Kidney (tissue), 22 donors: ENCODE results near the gene GBE1. TPM values are rescaled to one million over a fixed set of nuclear protein-coding genes. Genes with fewer than 3 reads are reported as not detected.

ENCODE experiments used
- DNase-seq, 5 donors: peaks; one replicate each; pipeline ENCODE4 v3.0.0-alpha.2; 2013 to 2020
- FAIRE-seq: peaks from 2 replicates; lab custom pipeline; 2012; peaks lifted over from hg19 to GRCh38; lab: Jason Lieb, UNC
- H3K27ac ChIP-seq, 2 donors: one replicate each; pipeline ENCODE4 v1.7.0; 2013; ENCODE audit warnings: low read depth in 2 of 2, low read length in 2 of 2, inconsistent platforms in 1 of 2
- H3K27me3 ChIP-seq: one replicate; pipeline ENCODE4 v1.7.1; 2013; ENCODE audit warnings: low read length, inconsistent platforms; ENCODE audit not compliant: control insufficient read depth, insufficient read depth
- H3K36me3 ChIP-seq, 3 donors: one replicate each; pipeline versions ENCODE4 v1.7.0 to v1.7.1; 2013; ENCODE audit warnings: low read length in 3 of 3, control low read depth in 1 of 3, inconsistent platforms in 1 of 3; ENCODE audit not compliant: insufficient read depth in 3 of 3, control insufficient read depth in 2 of 3
- H3K4me1 ChIP-seq, 3 donors: one replicate each; pipeline versions ENCODE4 v1.7.0 to v1.7.1; 2013; ENCODE audit warnings: low read length in 3 of 3, inconsistent platforms in 1 of 3, low read depth in 1 of 3; ENCODE audit not compliant: control insufficient read depth in 2 of 3, insufficient read depth in 2 of 3
- H3K4me3 ChIP-seq, 3 donors: one replicate each; pipeline versions ENCODE4 v1.7.0 to v1.8.1; 2013; ENCODE audit warnings: low read length in 3 of 3, control low read depth in 1 of 3, inconsistent platforms in 1 of 3
- H3K9ac ChIP-seq, 3 donors: one replicate each; pipeline versions ENCODE4 v1.7.0 to v1.7.1; 2013; ENCODE audit warnings: low read length in 3 of 3, control low read depth in 1 of 3, inconsistent platforms in 1 of 3
- H3K9me3 ChIP-seq, 3 donors: one replicate each; pipeline versions ENCODE4 v1.7.0 to v1.7.1; 2013; ENCODE audit warnings: low read length in 3 of 3, control low read depth in 1 of 3, inconsistent platforms in 1 of 3; ENCODE audit not compliant: control insufficient read depth in 2 of 3, insufficient read depth in 1 of 3
- intact Hi-C: fragments of 100-400 bp; cut with DNase I; formaldehyde crosslinking; loops from one replicate; pipeline ENCODE4 v1.11.1; 2022
- long read RNA-seq, 10 donors: library from polyadenylated mRNA in 1 of 10; unstranded in 1 of 10; transcript quantifications; one replicate each; pipeline ENCODE4 v2.0.0 and lab custom pipeline, GENCODE V29; 2021 to 2026
- polyA plus RNA-seq: library from polyadenylated mRNA; stranded (reverse); fragments of 350-450 nt; fragmentation: Illumina TruSeq; extraction: RNeasy Lipid Tissue Mini Kit (QIAGEN cat#74804); gene quantifications from one replicate; pipeline ENCODE4 v1.2.3, GENCODE V29; 2014; ENCODE audit warnings: low read depth, low replicate concordance; ENCODE audit not compliant: insufficient read depth
- total RNA-seq: library from RNA; stranded (reverse); fragmentation: NEBNext Ultra II Directional; extraction: Animal tissue kit (Norgen Biotek cat#: 25700); gene quantifications from one replicate; pipeline ENCODE4 v1.2.1, GENCODE V29; 2021
- TF ChIP-seq, protein P1 (sequence below): IDR thresholded peaks from 3 replicates; pipeline ENCODE4 v1.5.1; 2012; ENCODE audit warnings: mild to moderate bottlenecking, moderate library complexity, borderline replicate concordance; ENCODE audit not compliant: insufficient read depth; ENCODE audit errors: extremely low read depth
- donor health status: control.
- donor health status: control.
- donor health status: control.
- donor health status: control.
- donor health status: control.
- donor health status: DM: yes; HTN: yes; CAD: no.
- donor health status: Normal renal cell carcinoma (clear cell type).

Gene GBE1
- total RNA-seq (36.2 TPM), polyA plus RNA-seq (29.3 TPM)
- long read RNA-seq, donor 1, transcript GBE1-201 (16 exons, 3,461 nt) = major isoform, 8 of 8 reads
- long read RNA-seq, donor 1, partial matches to known transcripts = 0 of 8 reads
- long read RNA-seq, donor 1, other reads (novel, unspliced or antisense) = 0 of 8 reads
- long read RNA-seq, donor 2, transcript GBE1-201 (16 exons, 3,461 nt) = major isoform, 7 of 17 reads
- long read RNA-seq, donor 2, partial matches to known transcripts = 10 of 17 reads
- long read RNA-seq, donor 2, other reads (novel, unspliced or antisense) = 0 of 17 reads
- long read RNA-seq, donor 3, transcript GBE1-201 (16 exons, 3,461 nt) = major isoform, 8 of 15 reads
- long read RNA-seq, donor 3, partial matches to known transcripts = 7 of 15 reads
- long read RNA-seq, donor 3, other reads (novel, unspliced or antisense) = 0 of 15 reads
- long read RNA-seq, donor 4, partial matches to known transcripts = 0 of 2 reads
- long read RNA-seq, donor 4, other reads (novel, unspliced or antisense) = 0 of 2 reads
- long read RNA-seq, donor 5 = 0 reads
- long read RNA-seq, donor 6, transcript GBE1-201 (16 exons, 3,461 nt) = major isoform, 11 of 20 reads
- long read RNA-seq, donor 6, partial matches to known transcripts = 9 of 20 reads
- long read RNA-seq, donor 6, other reads (novel, unspliced or antisense) = 0 of 20 reads
- long read RNA-seq, donor 7, transcript GBE1-201 (16 exons, 3,461 nt) = major isoform, 65 of 76 reads
- long read RNA-seq, donor 7, partial matches to known transcripts = 3 of 76 reads
- long read RNA-seq, donor 7, other reads (novel, unspliced or antisense) = 8 of 76 reads
- long read RNA-seq, donor 8, partial matches to known transcripts = 0 of 1 reads
- long read RNA-seq, donor 8, other reads (novel, unspliced or antisense) = 0 of 1 reads
- long read RNA-seq, donor 9, partial matches to known transcripts = 0 of 2 reads
- long read RNA-seq, donor 9, other reads (novel, unspliced or antisense) = 0 of 2 reads
- long read RNA-seq, donor 10, partial matches to known transcripts = 11 of 15 reads
- long read RNA-seq, donor 10, other reads (novel, unspliced or antisense) = 0 of 15 reads

GRCh38 chr3:81760924-81761903 is at the start of gene GBE1:
GBE1 (minus strand) TSS chr3:81761645; CDS start chr3:81761517, 128 bp downstream.
- peak; percentile 93 to 98 (median 96) for DNase-seq

GRCh38 chr3:81808900-81809299 is 47.5 kb upstream of the GBE1 start:
- intact Hi-C loops = no loop called here
- Histone ChIP-seq H3K27me3 (no peaks in the 10 kb centered on the region), H3K36me3 (no peaks in the 10 kb centered on the region), H3K27ac (no peak overlapping the region), H3K9me3 (no peaks in the 10 kb centered on the region), H3K9ac (no peak overlapping the region), H3K4me1 (no peaks in the 10 kb centered on the region), H3K4me3 (no peak overlapping the region)
- no peak for DNase-seq
- no peak for FAIRE-seq
- TF ChIP-seq, protein P1, sequence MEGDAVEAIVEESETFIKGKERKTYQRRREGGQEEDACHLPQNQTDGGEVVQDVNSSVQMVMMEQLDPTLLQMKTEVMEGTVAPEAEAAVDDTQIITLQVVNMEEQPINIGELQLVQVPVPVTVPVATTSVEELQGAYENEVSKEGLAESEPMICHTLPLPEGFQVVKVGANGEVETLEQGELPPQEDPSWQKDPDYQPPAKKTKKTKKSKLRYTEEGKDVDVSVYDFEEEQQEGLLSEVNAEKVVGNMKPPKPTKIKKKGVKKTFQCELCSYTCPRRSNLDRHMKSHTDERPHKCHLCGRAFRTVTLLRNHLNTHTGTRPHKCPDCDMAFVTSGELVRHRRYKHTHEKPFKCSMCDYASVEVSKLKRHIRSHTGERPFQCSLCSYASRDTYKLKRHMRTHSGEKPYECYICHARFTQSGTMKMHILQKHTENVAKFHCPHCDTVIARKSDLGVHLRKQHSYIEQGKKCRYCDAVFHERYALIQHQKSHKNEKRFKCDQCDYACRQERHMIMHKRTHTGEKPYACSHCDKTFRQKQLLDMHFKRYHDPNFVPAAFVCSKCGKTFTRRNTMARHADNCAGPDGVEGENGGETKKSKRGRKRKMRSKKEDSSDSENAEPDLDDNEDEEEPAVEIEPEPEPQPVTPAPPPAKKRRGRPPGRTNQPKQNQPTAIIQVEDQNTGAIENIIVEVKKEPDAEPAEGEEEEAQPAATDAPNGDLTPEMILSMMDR = no peak

More at GRCh38 chr3:81760924-81761903, at the start of gene GBE1:
- Histone ChIP-seq H3K9me3 (no peaks in the 10 kb centered on the region), H3K4me3 (peak within 1 kb of the TSS; percentile 78 to 91 (median 79)), H3K27me3 (no peaks in the 10 kb centered on the region), H3K36me3 (no peaks in the 10 kb centered on the region), H3K27ac (peak within 1 kb of the TSS; percentile 99 to 100), H3K4me1 (peaks cover 3 to 12% (median 4%) of the 10 kb centered on the region in 3 donors), H3K9ac (peak within 1 kb of the TSS; percentile 72 to 92 (median 89))
- FAIRE-seq = no peak
- TF ChIP-seq, protein P1 = peak; percentile 48
- intact Hi-C loops = no loop called here

- Histone ChIP-seq H3K4me3 (no peak overlapping the region), H3K27me3 (no peaks in the 10 kb centered on the region), H3K9ac (no peak overlapping the region), H3K36me3 (no peaks in the 10 kb centered on the region), H3K4me1 (no peaks in the 10 kb centered on the region), H3K27ac (no peak overlapping the region), H3K9me3 (no peaks in the 10 kb centered on the region)
- intact Hi-C loops = no loop called here
- TF ChIP-seq, protein P1 = no peak
- no peak for DNase-seq
- no peak for FAIRE-seq
Measured at GRCh38 chr3:81799403-81799802, 38.0 kb upstream of the GBE1 start.
